HG03457 (cell line): ENCODE measurements around the gene POLG.

Experiments
- ATAC-seq: cut with Tn5 transposase; IDR thresholded peaks from one replicate; pipeline ENCODE4 v1.9.1; 2021; ENCODE audit warnings: moderate number of reproducible peaks; ENCODE audit not compliant: unreplicated experiment

Gene POLG

GRCh38 chr15:89358435-89358754, 23.8 kb upstream of the POLG start:
- no peak for ATAC-seq

DNA sequence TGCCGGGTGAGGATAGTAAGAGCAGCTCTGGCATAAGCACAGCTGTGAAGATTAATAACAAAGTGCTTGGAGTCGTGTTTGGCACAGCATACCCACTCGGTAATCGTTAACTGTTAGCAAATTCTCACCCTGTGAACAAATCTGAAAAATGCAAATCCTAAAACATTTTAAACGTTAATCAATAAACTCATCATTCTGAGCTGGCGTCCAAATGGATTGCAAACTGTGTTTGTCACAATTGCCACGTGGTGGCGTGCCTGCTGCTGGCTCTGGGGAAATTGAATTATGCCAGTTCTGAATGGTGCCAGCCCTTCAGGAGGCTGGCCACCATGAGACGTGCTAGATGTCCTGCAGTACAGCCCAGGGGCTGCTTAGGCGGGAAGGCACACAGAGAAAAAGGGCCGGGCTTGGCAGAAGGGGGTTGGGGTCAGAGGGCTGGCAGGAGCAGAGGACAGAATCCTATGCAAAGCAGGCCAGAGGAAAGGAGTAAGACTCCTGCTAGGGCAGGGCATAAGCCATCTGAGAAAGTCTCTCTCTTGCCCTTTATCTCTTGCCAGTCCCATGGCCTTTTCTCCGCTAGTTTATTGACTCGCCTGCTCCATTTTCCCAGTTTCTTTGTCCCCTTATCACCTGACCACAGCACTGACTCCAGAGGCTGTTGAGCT, 22.1 kb upstream of the POLG start:
- ATAC-seq = no peak

- no peak for ATAC-seq
Measured at GRCh38 chr15:89353991-89354390, 19.4 kb upstream of the POLG start.

- no peak for ATAC-seq
Measured at GRCh38 chr15:89352476-89352875, 17.9 kb upstream of the POLG start.

GRCh38 chr15:89349206-89349558, 14.6 kb upstream of the POLG start:
- ATAC-seq = no peak

DNA sequence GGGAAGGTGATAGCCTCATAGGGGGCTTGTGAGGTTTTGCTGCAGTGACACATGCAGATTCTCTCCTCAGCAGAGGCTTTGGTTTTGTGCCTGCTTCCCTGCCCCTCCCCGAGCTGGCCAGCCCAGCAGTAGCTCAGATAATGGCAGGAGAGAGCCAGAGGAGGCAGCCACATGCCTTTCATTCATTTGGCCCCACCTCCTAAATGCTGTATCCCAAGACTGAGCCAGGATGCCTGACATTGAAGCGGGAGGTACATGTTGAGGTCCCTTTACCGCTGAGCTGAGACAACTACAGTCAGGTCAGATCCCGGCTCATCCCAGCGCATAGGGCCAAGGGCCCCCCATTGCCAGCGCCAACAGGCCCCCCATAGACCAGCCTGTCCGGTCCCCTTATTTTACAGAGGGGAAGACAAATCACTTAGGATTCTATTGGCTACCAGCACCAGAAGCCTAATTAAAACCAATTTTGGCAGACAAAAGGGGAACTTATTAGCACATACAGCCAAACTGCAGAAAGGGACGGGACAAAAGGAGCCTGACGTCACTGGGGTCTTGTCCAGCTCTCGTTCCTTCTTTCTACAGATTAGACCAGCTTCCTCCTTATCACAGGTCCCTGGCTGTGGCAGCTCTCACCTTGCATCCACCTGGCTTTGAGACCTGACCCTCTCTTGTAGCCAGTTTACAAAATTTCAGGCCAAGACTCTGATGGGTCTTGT, 12.1 kb upstream of the POLG start:
- ATAC-seq = no peak

GRCh38 chr15:89345248-89345647, 10.6 kb upstream of the POLG start:
- no peak for ATAC-seq

DNA sequence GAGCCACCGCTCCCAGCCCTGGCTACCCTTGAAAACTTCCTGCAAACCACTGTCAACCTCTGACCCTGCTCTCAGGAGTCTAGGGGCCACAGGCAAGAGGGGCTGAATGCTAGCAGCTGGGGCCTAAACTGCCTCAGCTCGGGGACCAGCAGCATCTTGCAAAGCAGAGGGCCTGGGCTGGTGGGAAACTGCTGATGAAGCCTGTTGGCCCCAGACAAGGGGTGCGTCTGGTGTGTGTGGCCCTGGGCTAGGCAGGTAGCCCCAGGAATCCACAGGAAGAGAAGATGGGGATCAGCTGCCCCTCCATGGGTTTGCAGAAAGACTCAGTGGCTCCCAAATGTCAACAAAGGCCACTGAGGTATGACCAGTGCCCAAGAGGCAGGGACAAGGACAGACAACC, 8.2 kb upstream of the POLG start:
- ATAC-seq = no peak

- ATAC-seq = no peak
Measured at GRCh38 chr15:89341316-89342005, 6.8 kb upstream of the POLG start.

DNA sequence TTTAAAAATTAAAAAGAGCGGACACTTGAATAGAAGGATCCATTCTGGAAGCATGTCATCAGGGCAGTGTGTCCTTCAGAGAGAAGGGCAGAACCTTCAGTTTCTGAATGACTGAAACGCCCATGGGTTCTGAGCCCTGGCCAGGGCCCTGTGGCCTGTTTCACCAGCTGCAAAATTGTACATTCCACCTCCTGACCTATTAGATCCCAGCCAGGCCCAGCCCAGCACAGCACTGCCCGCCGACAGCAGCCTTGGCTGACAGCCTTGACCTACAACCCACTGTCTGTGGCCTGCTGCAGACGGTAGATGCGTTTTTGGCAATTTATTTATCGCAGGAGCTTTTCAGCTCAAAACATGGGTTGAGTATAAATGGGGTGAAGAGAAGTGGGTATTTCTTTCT, 5.9 kb upstream of the POLG start:
- ATAC-seq = no peak

- no peak for ATAC-seq
Measured at GRCh38 chr15:89338036-89338435, 3.4 kb upstream of the POLG start.

DNA sequence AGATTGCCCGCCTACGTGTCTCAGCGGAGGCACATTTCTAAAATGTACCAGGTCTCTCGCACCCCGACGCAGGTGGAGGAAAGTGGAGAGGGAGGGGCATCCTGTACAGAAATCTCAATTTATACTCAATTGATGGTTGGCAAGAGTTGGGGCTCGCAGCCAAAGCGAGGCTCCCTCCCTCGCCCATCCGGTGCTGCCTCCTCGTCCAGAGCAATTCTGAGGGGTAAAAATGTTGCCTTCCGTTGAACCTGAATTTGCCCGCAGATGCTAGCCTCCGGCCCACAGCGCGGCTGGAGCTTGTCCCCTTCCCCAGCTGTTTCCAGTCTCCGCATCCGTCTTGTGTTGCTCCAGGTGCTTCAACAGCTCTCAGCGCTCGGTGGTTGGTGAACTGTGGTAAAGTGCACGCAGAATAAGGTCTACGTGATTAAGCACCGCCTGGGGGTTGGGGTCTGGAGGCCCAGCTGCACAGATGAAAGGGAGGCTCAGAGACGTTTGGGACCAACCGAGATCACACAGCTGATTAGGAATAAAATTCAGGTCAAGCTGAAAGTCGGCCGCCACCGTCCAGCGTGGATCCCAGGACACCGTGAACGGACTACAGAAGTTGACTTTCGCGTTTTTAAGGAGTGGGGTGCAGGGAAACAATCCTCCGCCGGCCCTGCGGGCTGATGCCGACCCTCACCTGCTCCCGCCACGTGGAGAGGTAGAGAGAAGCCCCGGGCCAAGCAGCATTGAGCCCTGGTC, 846 bp upstream of the POLG start:
- no peak for ATAC-seq

DNA sequence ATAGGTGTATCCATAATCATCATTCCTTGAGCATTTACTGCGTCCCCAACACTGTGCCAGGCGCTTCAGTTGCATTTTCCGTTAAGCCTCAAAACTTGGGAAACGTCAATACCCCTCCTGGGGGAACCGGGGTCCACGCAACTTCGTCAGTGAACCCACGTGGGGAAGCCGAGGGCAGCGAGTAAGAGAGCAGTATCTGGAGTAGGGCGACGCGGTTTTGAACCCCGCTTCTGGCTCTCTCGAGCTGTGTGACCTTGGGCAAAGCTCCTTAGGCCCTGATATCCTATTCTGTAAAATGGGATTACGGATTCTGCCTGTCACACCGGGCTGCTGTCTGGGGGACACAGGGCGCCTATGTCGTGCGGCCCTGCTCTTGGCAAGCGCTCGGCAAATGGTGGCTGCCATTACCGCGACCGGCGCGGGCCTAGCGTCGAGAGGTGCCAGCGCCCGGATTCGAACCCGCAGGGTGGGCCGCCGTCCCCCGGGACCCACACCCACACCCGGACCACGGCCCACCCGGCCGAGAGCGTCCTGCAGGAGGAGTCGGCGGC, 590 bp downstream of the POLG start:
- no peak for ATAC-seq

- no peak for ATAC-seq
Measured at GRCh38 chr15:89333011-89333860, 1.4 kb downstream of the POLG start.

GRCh38 chr15:89332446-89332845, 2.2 kb downstream of the POLG start:
- no peak for ATAC-seq

DNA sequence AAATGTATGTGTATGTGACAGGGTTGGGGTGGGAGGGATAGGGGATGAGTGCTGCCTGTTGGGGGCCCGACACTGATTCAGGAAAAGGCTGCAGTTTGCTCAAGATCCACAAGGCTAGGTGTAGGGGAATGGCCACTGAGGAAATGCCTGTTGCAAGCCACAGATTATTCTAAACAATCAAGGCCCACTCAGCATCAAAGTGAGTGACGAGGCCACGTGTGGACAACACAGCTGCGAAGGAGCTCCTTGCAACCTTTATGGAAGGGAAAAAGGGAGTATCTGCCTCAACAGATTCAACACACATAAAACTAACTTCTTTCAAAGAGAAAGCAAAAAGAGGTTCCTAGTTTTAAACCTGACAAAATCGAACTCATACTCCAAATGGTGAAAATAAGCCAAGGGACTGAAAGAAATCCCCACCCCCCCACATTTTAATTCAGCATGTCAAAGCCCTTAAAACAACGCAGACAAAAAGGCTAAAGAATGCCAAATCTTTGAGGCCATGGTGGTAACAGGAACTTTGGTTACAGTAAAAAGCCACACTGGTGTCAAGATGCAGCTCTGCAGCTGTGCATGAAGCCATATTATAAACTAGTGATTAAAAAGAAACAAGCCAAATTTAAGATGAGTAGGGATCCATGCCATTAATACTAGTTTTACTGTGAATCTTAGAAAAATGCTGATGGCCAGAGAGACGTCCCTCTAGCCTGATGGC, 3.6 kb downstream of the POLG start:
- ATAC-seq = no peak

GRCh38 chr15:89330119-89330518, 4.5 kb downstream of the POLG start:
- ATAC-seq = no peak

DNA sequence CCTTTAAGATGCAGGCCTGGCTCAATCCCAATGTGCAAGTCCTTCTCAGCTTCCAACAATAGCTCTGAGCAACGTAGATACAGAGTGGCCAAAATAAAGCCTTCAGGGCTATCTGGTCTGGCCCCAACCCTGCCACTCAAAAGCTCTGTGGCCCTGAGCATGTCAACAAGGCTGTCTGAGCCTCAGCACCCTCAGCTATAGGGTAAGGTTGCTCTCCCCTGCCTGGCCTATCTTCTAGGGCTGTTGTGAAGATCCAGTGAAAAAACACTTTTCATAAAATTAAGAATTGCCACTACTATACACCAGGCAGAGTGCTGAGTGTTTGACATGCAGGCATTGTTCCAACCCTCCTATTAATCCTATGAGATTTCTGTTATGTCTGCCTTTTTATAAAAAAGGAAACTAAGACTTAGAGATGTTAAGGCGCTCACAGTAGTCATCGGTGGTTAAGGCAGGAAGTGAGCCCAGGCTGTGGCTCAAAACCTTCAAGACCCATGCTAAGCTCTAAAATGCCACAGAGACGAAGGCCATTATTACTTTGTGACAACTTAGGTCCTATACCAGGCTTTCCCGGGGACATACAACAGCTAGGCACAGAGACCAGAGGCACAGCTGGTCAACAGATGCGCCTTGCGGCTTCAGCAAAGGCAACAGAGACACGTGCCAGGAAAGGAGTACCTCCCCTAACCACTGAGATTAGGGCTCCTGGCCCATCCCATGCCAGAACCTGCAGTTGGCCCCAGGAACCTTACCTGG, 5.1 kb downstream of the POLG start:
- ATAC-seq = no peak
